ENCODE measurements around the gene USP22.

The USP22 gene

DNA sequence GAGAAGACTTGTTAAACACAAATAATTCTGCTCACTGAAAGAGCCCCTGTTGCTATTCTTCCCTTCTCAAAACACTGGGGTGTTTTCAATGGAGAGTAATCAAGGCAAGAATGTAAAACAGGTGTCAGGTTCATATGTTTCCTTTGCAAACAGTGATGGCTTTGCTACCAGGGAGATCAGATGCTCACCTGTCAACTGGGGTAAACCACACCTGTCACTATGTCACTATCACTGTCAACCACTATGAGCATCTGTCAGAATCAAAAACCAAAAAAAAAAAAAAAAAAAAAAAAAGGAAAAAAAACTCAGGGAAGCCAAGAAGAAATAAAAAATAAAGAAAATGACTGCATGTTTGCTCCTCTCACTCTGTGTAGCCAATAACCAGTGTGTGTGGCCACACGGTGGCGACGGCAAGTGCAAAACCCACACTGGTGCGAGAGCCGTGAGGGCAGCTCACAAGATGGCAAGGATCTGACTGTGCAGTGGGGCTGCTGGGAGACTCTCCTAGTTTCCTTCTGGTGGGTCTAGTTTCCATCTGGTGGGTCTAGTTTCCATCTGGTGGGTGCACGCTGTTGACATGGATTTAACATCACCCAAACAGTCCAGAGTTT, 22.7 kb downstream of the USP22 start:
- no peak for DNase-seq (ENCODE audit: low read depth in 1 of 2, low spot score in 1 of 2)
- Histone ChIP-seq H3K4me3 (replicated peaks; ENCODE audit: insufficient read depth, low read length) (no peak overlapping the region), H3K27me3 (ENCODE audit: insufficient read depth, poor library complexity, severe bottlenecking) (no peaks in the 10 kb centered on the region), H3K27ac (replicated peaks) (no peak overlapping the region)
- TF ChIP-seq, protein P1, sequence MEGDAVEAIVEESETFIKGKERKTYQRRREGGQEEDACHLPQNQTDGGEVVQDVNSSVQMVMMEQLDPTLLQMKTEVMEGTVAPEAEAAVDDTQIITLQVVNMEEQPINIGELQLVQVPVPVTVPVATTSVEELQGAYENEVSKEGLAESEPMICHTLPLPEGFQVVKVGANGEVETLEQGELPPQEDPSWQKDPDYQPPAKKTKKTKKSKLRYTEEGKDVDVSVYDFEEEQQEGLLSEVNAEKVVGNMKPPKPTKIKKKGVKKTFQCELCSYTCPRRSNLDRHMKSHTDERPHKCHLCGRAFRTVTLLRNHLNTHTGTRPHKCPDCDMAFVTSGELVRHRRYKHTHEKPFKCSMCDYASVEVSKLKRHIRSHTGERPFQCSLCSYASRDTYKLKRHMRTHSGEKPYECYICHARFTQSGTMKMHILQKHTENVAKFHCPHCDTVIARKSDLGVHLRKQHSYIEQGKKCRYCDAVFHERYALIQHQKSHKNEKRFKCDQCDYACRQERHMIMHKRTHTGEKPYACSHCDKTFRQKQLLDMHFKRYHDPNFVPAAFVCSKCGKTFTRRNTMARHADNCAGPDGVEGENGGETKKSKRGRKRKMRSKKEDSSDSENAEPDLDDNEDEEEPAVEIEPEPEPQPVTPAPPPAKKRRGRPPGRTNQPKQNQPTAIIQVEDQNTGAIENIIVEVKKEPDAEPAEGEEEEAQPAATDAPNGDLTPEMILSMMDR (IDR thresholded peaks at IDR 0.05; ENCODE audit: insufficient read depth, low read length) = peak; percentile 5
- no peak for TF ChIP-seq POLR2AphosphoS5 (IDR thresholded peaks at IDR 0.05; ENCODE audit: low read depth)

GRCh38 chr17:21018894-21019293, 23.9 kb downstream of the USP22 start:
- Histone ChIP-seq H3K27me3 (ENCODE audit: insufficient read depth, poor library complexity, severe bottlenecking) (no peaks in the 10 kb centered on the region), H3K27ac (replicated peaks) (no peak overlapping the region), H3K4me3 (replicated peaks; ENCODE audit: insufficient read depth, low read length) (no peak overlapping the region)
- TF ChIP-seq, protein P1 (IDR thresholded peaks at IDR 0.05; ENCODE audit: insufficient read depth, low read length) = no peak
- TF ChIP-seq POLR2AphosphoS5 (IDR thresholded peaks at IDR 0.05; ENCODE audit: low read depth) (no peak), SPI1 (IDR thresholded peaks at IDR 0.05; ENCODE audit: borderline replicate concordance, low read depth) (no peak), GABPA (IDR thresholded peaks at IDR 0.05; ENCODE audit: low read depth) (no peak)
- TF ChIP-seq, protein P2, sequence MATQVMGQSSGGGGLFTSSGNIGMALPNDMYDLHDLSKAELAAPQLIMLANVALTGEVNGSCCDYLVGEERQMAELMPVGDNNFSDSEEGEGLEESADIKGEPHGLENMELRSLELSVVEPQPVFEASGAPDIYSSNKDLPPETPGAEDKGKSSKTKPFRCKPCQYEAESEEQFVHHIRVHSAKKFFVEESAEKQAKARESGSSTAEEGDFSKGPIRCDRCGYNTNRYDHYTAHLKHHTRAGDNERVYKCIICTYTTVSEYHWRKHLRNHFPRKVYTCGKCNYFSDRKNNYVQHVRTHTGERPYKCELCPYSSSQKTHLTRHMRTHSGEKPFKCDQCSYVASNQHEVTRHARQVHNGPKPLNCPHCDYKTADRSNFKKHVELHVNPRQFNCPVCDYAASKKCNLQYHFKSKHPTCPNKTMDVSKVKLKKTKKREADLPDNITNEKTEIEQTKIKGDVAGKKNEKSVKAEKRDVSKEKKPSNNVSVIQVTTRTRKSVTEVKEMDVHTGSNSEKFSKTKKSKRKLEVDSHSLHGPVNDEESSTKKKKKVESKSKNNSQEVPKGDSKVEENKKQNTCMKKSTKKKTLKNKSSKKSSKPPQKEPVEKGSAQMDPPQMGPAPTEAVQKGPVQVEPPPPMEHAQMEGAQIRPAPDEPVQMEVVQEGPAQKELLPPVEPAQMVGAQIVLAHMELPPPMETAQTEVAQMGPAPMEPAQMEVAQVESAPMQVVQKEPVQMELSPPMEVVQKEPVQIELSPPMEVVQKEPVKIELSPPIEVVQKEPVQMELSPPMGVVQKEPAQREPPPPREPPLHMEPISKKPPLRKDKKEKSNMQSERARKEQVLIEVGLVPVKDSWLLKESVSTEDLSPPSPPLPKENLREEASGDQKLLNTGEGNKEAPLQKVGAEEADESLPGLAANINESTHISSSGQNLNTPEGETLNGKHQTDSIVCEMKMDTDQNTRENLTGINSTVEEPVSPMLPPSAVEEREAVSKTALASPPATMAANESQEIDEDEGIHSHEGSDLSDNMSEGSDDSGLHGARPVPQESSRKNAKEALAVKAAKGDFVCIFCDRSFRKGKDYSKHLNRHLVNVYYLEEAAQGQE (IDR thresholded peaks at IDR 0.05; ENCODE audit: insufficient replicate concordance, low read depth) = no peak
- no peak for DNase-seq (ENCODE audit: low read depth in 1 of 2, low spot score in 1 of 2)

DNA sequence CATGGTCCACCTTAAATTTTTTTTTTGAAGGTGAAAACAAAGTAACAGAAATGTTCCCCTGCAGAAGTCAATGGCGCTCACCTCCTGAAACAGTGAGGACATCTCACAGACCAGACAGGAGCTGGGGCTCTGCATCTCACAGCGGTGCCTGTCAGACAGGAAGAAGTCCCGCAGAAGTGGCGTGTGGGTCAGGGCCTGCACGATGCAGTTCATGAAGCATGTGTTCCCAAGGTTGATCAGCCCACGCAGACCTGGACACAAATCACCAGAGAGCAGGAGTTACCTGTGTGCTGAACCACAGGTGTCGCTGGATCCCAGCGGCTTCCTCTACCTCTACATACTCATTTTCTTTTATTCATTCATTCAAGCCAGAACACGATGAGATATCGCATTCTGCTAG, 24.9 kb downstream of the USP22 start:
- Histone ChIP-seq H3K27ac (replicated peaks) (no peak overlapping the region), H3K27me3 (ENCODE audit: insufficient read depth, poor library complexity, severe bottlenecking) (no peaks in the 10 kb centered on the region), H3K4me3 (replicated peaks; ENCODE audit: insufficient read depth, low read length) (no peak overlapping the region)
- TF ChIP-seq SPI1 (IDR thresholded peaks at IDR 0.05; ENCODE audit: borderline replicate concordance, low read depth) = no peak
- TF ChIP-seq GABPA (IDR thresholded peaks at IDR 0.05; ENCODE audit: low read depth) = no peak
- TF ChIP-seq POLR2AphosphoS5 (IDR thresholded peaks at IDR 0.05; ENCODE audit: low read depth) = no peak
- TF ChIP-seq, protein P2 (IDR thresholded peaks at IDR 0.05; ENCODE audit: insufficient replicate concordance, low read depth) = no peak
- TF ChIP-seq, protein P1 (IDR thresholded peaks at IDR 0.05; ENCODE audit: insufficient read depth, low read length) = no peak
- no peak for DNase-seq (ENCODE audit: low read depth in 1 of 2, low spot score in 1 of 2)

DNA sequence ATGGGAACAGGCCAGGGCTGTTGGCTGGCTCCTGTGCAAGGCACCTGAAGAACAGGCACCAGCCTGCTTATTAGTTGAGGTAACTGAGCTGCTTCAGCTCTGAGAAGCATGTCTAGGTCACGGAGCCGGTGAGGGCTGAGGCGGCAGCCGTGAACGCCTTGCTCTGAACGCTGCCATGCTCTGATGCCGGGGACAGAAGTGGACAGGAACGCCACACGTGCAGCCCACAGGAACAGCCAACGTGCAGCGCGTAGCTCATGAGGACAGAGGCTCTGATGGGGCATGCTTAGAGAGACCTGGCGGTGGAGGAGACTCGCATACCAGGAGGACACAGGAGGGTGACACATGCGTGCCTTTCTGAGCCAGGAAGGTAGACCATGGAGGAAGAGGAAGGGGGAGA, 25.6 kb downstream of the USP22 start:
- no peaks in the 10 kb centered on the region for H3K27me3 ChIP-seq (ENCODE audit: insufficient read depth, poor library complexity, severe bottlenecking)
- TF ChIP-seq POLR2AphosphoS5 (IDR thresholded peaks at IDR 0.05; ENCODE audit: low read depth) = no peak
- TF ChIP-seq SPI1 (IDR thresholded peaks at IDR 0.05; ENCODE audit: borderline replicate concordance, low read depth) = no peak
- no peak for TF ChIP-seq GABPA (IDR thresholded peaks at IDR 0.05; ENCODE audit: low read depth)
- TF ChIP-seq, protein P2 (IDR thresholded peaks at IDR 0.05; ENCODE audit: insufficient replicate concordance, low read depth) = no peak
- TF ChIP-seq, protein P1 (IDR thresholded peaks at IDR 0.05; ENCODE audit: insufficient read depth, low read length) = no peak
- H3K4me3 ChIP-seq (replicated peaks; ENCODE audit: insufficient read depth, low read length) = no peak overlapping the region
- H3K27ac ChIP-seq (replicated peaks) = no peak overlapping the region
- no peak for DNase-seq (ENCODE audit: low read depth in 1 of 2, low spot score in 1 of 2)
